ENCODE data around the gene RASA4B.
"Not testable (repeated sequence)": the region's sequence is repeated elsewhere in the genome, so short reads cannot be mapped to it uniquely, and the experiment has no call there.

DNA sequence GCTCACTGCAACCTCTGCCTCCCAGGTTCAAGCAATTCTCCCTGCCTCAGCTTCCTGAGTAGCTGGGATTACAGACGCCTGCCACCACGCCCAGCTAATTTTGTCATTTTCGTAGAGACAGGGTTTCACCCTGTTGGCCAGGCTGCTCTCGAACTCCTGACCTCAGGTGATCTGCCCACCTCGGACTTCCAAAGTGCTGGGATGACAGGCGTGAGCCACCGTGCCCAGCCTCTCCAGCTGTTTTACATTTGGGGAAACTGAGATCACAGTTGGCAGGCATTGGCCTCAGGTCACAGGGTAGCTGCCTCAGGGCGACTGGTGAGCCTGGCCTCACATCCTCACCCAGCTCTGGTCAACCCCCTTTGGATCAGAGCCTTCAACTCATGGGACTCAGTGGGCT, 7.0 kb downstream of the RASA4B start:
- TF ChIP-seq POLR2A (IDR thresholded peaks at IDR 0.05), result not testable (repeated sequence)
- TF ChIP-seq, protein P1, sequence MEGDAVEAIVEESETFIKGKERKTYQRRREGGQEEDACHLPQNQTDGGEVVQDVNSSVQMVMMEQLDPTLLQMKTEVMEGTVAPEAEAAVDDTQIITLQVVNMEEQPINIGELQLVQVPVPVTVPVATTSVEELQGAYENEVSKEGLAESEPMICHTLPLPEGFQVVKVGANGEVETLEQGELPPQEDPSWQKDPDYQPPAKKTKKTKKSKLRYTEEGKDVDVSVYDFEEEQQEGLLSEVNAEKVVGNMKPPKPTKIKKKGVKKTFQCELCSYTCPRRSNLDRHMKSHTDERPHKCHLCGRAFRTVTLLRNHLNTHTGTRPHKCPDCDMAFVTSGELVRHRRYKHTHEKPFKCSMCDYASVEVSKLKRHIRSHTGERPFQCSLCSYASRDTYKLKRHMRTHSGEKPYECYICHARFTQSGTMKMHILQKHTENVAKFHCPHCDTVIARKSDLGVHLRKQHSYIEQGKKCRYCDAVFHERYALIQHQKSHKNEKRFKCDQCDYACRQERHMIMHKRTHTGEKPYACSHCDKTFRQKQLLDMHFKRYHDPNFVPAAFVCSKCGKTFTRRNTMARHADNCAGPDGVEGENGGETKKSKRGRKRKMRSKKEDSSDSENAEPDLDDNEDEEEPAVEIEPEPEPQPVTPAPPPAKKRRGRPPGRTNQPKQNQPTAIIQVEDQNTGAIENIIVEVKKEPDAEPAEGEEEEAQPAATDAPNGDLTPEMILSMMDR (IDR thresholded peaks at IDR 0.05), result not testable (repeated sequence)

Data from thyroid gland (tissue), 4 donors.